HCT116 (cell line): ENCODE data around the gene RAPGEF1.

ENCODE experiments used
- ATF3 ChIP-seq: IDR thresholded peaks from 2 replicates; pipeline ENCODE4 v1.6.1; 2012
- CEBPB ChIP-seq: IDR thresholded peaks from 2 replicates; pipeline ENCODE4 v1.6.1; 2012; ENCODE audit warnings: low read depth
- EZH2 ChIP-seq: fragments of 200-600 bp; sonication (generic); IDR thresholded peaks from 2 replicates; pipeline ENCODE4 v1.6.1; 2017; ENCODE audit warnings: antibody characterized with exemption, mixed run types
- EZH2phosphoT487 ChIP-seq: fragments of 200-600 bp; IDR thresholded peaks from 2 replicates; pipeline ENCODE4 v1.6.1; 2018; ENCODE audit warnings: antibody characterized with exemption, borderline replicate concordance
- JUND ChIP-seq: IDR thresholded peaks from 2 replicates; pipeline ENCODE4 v1.6.1; 2012
- POLR2A ChIP-seq: IDR thresholded peaks from 2 replicates; pipeline ENCODE4 v1.7.0; 2011; ENCODE audit warnings: borderline replicate concordance; ENCODE audit not compliant: insufficient read depth, insufficient read length; ENCODE audit errors: extremely low read depth
- POLR2AphosphoS5 ChIP-seq: IDR thresholded peaks from 2 replicates; pipeline ENCODE4 v1.6.1; 2011; ENCODE audit warnings: mild to moderate bottlenecking, low read depth, low read length, moderate library complexity
- SIN3A ChIP-seq: IDR thresholded peaks from 2 replicates; pipeline ENCODE4 v1.6.1; 2012; ENCODE audit warnings: low read depth
- YY1 ChIP-seq: IDR thresholded peaks from 2 replicates; pipeline ENCODE4 v1.6.1; 2011; ENCODE audit warnings: low read length, low read depth, moderate library complexity, mild to moderate bottlenecking; ENCODE audit not compliant: insufficient replicate concordance; ENCODE audit errors: extremely low read depth
- ZFX ChIP-seq: fragments of 450-650 bp; IDR thresholded peaks from 2 replicates; pipeline ENCODE4 v1.6.1; 2017
- TF ChIP-seq, protein P1 (sequence below), 3 experiments: fragments of 200-600 bp in 1 of 3; sonication (generic) in 1 of 3; IDR thresholded peaks in 2 of 3; conservative IDR thresholded peaks in 1 of 3; 2 replicates each; pipeline ENCODE4 v1.5.1; 2012 to 2017; ENCODE audit warnings: low read depth in 2 of 3, low read length in 2 of 3, antibody characterized with exemption in 1 of 3, borderline replicate concordance in 1 of 3, control low read depth in 1 of 3, mild to moderate bottlenecking in 1 of 3, mixed read lengths in 1 of 3, mixed run types in 1 of 3, moderate library complexity in 1 of 3; ENCODE audit not compliant: insufficient read depth in 1 of 3
- TF ChIP-seq, protein P2 (sequence below): IDR thresholded peaks from 2 replicates; pipeline ENCODE4 v1.6.1; 2012; ENCODE audit warnings: low read depth

- TF ChIP-seq, protein P1, sequence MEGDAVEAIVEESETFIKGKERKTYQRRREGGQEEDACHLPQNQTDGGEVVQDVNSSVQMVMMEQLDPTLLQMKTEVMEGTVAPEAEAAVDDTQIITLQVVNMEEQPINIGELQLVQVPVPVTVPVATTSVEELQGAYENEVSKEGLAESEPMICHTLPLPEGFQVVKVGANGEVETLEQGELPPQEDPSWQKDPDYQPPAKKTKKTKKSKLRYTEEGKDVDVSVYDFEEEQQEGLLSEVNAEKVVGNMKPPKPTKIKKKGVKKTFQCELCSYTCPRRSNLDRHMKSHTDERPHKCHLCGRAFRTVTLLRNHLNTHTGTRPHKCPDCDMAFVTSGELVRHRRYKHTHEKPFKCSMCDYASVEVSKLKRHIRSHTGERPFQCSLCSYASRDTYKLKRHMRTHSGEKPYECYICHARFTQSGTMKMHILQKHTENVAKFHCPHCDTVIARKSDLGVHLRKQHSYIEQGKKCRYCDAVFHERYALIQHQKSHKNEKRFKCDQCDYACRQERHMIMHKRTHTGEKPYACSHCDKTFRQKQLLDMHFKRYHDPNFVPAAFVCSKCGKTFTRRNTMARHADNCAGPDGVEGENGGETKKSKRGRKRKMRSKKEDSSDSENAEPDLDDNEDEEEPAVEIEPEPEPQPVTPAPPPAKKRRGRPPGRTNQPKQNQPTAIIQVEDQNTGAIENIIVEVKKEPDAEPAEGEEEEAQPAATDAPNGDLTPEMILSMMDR (IDR thresholded peaks at IDR 0.05 in 2 of 3, conservative IDR thresholded peaks at IDR 0.05 in 1 of 3; ENCODE audit: borderline replicate concordance in 1 of 3, insufficient read depth in 1 of 3, low read depth in 2 of 3, low read length in 2 of 3) = no peak
- TF ChIP-seq SIN3A (no peak), EZH2phosphoT487 (no peak), POLR2A (no peak), ATF3 (no peak), ZFX (no peak), EZH2 (no peak), POLR2AphosphoS5 (no peak), CEBPB (no peak), YY1 (no peak), JUND (no peak)
- TF ChIP-seq, protein P2, sequence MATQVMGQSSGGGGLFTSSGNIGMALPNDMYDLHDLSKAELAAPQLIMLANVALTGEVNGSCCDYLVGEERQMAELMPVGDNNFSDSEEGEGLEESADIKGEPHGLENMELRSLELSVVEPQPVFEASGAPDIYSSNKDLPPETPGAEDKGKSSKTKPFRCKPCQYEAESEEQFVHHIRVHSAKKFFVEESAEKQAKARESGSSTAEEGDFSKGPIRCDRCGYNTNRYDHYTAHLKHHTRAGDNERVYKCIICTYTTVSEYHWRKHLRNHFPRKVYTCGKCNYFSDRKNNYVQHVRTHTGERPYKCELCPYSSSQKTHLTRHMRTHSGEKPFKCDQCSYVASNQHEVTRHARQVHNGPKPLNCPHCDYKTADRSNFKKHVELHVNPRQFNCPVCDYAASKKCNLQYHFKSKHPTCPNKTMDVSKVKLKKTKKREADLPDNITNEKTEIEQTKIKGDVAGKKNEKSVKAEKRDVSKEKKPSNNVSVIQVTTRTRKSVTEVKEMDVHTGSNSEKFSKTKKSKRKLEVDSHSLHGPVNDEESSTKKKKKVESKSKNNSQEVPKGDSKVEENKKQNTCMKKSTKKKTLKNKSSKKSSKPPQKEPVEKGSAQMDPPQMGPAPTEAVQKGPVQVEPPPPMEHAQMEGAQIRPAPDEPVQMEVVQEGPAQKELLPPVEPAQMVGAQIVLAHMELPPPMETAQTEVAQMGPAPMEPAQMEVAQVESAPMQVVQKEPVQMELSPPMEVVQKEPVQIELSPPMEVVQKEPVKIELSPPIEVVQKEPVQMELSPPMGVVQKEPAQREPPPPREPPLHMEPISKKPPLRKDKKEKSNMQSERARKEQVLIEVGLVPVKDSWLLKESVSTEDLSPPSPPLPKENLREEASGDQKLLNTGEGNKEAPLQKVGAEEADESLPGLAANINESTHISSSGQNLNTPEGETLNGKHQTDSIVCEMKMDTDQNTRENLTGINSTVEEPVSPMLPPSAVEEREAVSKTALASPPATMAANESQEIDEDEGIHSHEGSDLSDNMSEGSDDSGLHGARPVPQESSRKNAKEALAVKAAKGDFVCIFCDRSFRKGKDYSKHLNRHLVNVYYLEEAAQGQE = no peak
These were observed 2.5 kb downstream of the RAPGEF1 start for GRCh38 chr9:131737426-131737825.
